Measurements from ENCODE around the gene KLHL36. TPM values are rescaled to one million over a fixed set of nuclear protein-coding genes. Genes with fewer than 3 reads are reported as not detected.
A peak's percentile ranks its signal among the peaks of the same experiment; 100 is the strongest.
"Not testable (repeated sequence)": the region's sequence is repeated elsewhere in the genome, so short reads cannot be mapped to it uniquely, and the experiment has no call there.

KLHL36 gene
- total RNA-seq, 4 donors from 2014 or later = 38.2 to 70.7 (median 52.5) TPM

DNA sequence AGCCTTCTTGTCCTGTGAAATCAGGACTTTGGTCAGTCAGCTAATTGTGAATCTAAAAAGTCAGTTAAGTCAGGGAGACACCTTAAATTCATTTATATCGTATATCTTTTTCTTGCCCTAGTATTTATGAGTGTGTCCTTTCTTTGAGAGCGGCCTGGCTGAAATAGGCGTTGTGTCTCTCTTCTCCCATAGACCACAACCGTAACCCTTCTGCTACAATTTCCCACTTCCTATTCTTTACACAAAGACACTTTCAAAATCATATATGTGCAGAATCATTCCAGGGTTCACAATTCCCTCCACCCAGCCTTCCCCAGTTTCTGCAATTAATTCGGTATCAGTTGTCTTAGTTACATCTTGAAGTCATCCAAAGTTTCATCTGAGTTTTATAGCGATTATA lies 16.4 kb upstream of the KLHL36 start:
- DNase-seq = no peak
- H3K27me3 ChIP-seq = no peaks in the 10 kb centered on the region
- H3K4me3 ChIP-seq = no peak overlapping the region
- intact Hi-C loops (cut with DNase I; ENCODE audit: low total_unique reads) = no loop called here
- H3K27ac ChIP-seq = no peak overlapping the region
- no peaks in the 10 kb centered on the region for H3K9me3 ChIP-seq
- no peaks in the 10 kb centered on the region for H3K4me1 ChIP-seq
- TF ChIP-seq POLR2A (IDR thresholded peaks at IDR 0.05) = no peak
- TF ChIP-seq, protein P1, sequence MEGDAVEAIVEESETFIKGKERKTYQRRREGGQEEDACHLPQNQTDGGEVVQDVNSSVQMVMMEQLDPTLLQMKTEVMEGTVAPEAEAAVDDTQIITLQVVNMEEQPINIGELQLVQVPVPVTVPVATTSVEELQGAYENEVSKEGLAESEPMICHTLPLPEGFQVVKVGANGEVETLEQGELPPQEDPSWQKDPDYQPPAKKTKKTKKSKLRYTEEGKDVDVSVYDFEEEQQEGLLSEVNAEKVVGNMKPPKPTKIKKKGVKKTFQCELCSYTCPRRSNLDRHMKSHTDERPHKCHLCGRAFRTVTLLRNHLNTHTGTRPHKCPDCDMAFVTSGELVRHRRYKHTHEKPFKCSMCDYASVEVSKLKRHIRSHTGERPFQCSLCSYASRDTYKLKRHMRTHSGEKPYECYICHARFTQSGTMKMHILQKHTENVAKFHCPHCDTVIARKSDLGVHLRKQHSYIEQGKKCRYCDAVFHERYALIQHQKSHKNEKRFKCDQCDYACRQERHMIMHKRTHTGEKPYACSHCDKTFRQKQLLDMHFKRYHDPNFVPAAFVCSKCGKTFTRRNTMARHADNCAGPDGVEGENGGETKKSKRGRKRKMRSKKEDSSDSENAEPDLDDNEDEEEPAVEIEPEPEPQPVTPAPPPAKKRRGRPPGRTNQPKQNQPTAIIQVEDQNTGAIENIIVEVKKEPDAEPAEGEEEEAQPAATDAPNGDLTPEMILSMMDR (IDR thresholded peaks at IDR 0.05) = no peak
- H3K36me3 ChIP-seq = no peaks in the 10 kb centered on the region

DNA sequence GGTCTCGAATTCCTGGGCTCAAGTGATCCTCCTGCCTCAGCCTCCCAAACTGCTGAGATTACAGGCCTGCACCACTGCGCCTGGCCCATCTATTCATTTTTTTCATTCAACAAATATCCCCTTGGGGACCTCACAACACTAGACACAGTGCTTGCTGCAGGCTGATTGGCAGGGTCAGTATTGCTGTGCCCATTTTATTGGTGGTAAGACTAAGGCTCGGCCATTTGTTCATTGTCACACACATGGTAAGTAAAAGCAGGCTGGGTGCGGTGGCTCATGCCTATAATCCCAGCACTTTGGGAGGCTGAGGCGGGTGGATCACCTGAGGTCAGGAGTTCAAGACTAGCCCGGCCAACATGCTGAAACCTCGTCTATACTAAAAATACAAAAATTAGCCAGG lies 15.4 kb upstream of the KLHL36 start:
- intact Hi-C loops (cut with DNase I; ENCODE audit: low total_unique reads); H3K36me3 ChIP-seq; H3K4me3 ChIP-seq; H3K4me1 ChIP-seq; H3K9me3 ChIP-seq; H3K27me3 ChIP-seq; DNase-seq; H3K27ac ChIP-seq: not testable (repeated sequence)

GRCh38 chr16:84633622-84634021 lies 14.7 kb upstream of the KLHL36 start:
- H3K36me3 ChIP-seq = no peaks in the 10 kb centered on the region
- H3K27me3 ChIP-seq = no peaks in the 10 kb centered on the region
- H3K4me3 ChIP-seq = no peak overlapping the region
- no peaks in the 10 kb centered on the region for H3K9me3 ChIP-seq
- no peaks in the 10 kb centered on the region for H3K4me1 ChIP-seq
- peak; percentile 75 to 77 for DNase-seq
- H3K27ac ChIP-seq = peak overlapping the region; percentile 6 to 30
- intact Hi-C loops (cut with DNase I; ENCODE audit: low total_unique reads) = no loop called here
- no peak for TF ChIP-seq POLR2A (IDR thresholded peaks at IDR 0.05)
- TF ChIP-seq, protein P1 (IDR thresholded peaks at IDR 0.05) = no peak

DNA sequence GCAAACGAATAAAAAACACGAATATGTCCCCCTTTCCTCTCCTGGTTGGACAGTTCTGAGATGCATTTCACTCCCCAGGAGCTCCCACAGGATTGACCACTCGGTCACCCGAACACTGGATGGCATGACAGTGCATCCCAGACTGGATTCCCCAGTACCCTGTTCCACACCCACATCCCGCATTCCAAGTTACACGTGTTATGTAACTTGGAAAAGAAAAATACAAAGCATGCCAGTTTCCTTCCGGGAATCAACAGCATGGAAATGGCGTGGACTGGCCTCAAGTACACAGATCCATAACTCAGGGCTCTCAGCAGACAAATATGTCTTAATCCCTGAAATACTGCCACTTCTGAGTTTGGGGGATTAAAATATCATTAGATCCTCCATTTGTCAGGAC lies 12.6 kb upstream of the KLHL36 start:
- intact Hi-C loops (cut with DNase I; ENCODE audit: low total_unique reads) = no loop called here
- TF ChIP-seq, protein P1 (IDR thresholded peaks at IDR 0.05) = no peak
- TF ChIP-seq POLR2A (IDR thresholded peaks at IDR 0.05) = no peak
- Histone ChIP-seq H3K4me1 (no peaks in the 10 kb centered on the region), H3K27me3 (no peaks in the 10 kb centered on the region), H3K36me3 (no peaks in the 10 kb centered on the region), H3K4me3 (no peak overlapping the region), H3K27ac (no peak overlapping the region), H3K9me3 (no peaks in the 10 kb centered on the region)
- no peak for DNase-seq

GRCh38 chr16:84637709-84638108 lies 10.6 kb upstream of the KLHL36 start:
- DNase-seq = no peak
- Histone ChIP-seq H3K9me3 (no peaks in the 10 kb centered on the region), H3K4me1 (peaks cover 3 to 5% of the 10 kb centered on the region in 2 donors), H3K4me3 (no peak overlapping the region), H3K27me3 (no peaks in the 10 kb centered on the region), H3K27ac (no peak overlapping the region), H3K36me3 (no peaks in the 10 kb centered on the region)
- intact Hi-C loops (cut with DNase I; ENCODE audit: low total_unique reads) = no loop called here
- TF ChIP-seq POLR2A (IDR thresholded peaks at IDR 0.05) = no peak
- TF ChIP-seq, protein P1 (IDR thresholded peaks at IDR 0.05) = no peak

- Histone ChIP-seq H3K4me1 (peaks cover 7 to 8% of the 10 kb centered on the region in 2 donors), H3K27ac (no peak overlapping the region), H3K27me3 (no peaks in the 10 kb centered on the region), H3K4me3 (no peak overlapping the region), H3K9me3 (no peaks in the 10 kb centered on the region), H3K36me3 (no peaks in the 10 kb centered on the region)
- no peak for DNase-seq
- intact Hi-C loops (cut with DNase I; ENCODE audit: low total_unique reads) = no loop called here
- TF ChIP-seq, protein P1 (IDR thresholded peaks at IDR 0.05) = no peak
- TF ChIP-seq POLR2A (IDR thresholded peaks at IDR 0.05) = no peak
These were observed 10.0 kb upstream of the KLHL36 start for GRCh38 chr16:84638231-84638806.

Data from uterus (tissue), 4 donors.